A673 (cell line): Measurements from ENCODE around the gene SPRED1. TPM values are rescaled to one million over a fixed set of nuclear protein-coding genes. Genes with fewer than 3 reads are reported as not detected.

ENCODE experiments used
- BruUV-seq: library from RNA; stranded (reverse); fragments of 400-500 nt; replicated peaks from 2 replicates; lab custom pipeline; 2021; lab: Mats Ljungman, UMichigan
- CTCF ChIA-PET: fragments of 300-600 bp; sonication (Branson Sonifier 250); formaldehyde crosslinking; loops from one replicate; lab custom pipeline; 2022; ENCODE audit warnings: antibody characterized with exemption; lab: Charles Lee
- POLR2A ChIA-PET: fragments of 300-600 bp; sonication (Branson Sonifier 250); formaldehyde crosslinking; loops from one replicate; lab custom pipeline; 2022; ENCODE audit warnings: antibody characterized with exemption; ENCODE audit not compliant: low non-redundant PET; lab: Charles Lee
- DNase-seq: peaks from one replicate; pipeline ENCODE4 v3.0.0-alpha.2; 2015; ENCODE audit warnings: low spot score
- H3K27ac ChIP-seq: fragments of 200-600 bp; sonication (generic); 2 replicates; pipeline ENCODE4 v1.5.1; 2016; ENCODE audit warnings: mixed run types, low read depth, mild to moderate bottlenecking, mixed read lengths, antibody characterized with exemption, low read length; ENCODE audit not compliant: poor library complexity, severe bottlenecking
- H3K27me3 ChIP-seq: fragments of 200-600 bp; sonication (generic); replicated peaks from 2 replicates; pipeline ENCODE4 v1.6.1; 2017; ENCODE audit warnings: mixed run types, low read depth, mild to moderate bottlenecking, mixed read lengths, antibody characterized with exemption, low read length; ENCODE audit not compliant: insufficient read depth, poor library complexity
- H3K36me3 ChIP-seq: fragments of 200-600 bp; sonication (generic); 2 replicates; pipeline ENCODE4 v1.6.1; 2016; ENCODE audit warnings: mixed run types, mild to moderate bottlenecking, mixed read lengths, antibody characterized with exemption, low read length; ENCODE audit not compliant: insufficient read depth, poor library complexity, severe bottlenecking
- H3K4me1 ChIP-seq: fragments of 200-600 bp; sonication (generic); 2 replicates; pipeline ENCODE4 v1.6.1; 2017; ENCODE audit warnings: mixed run types, mild to moderate bottlenecking, mixed read lengths, antibody characterized with exemption, low read length; ENCODE audit not compliant: insufficient read depth, poor library complexity, severe bottlenecking
- H3K4me3 ChIP-seq: fragments of 200-600 bp; sonication (generic); 2 replicates; pipeline ENCODE4 v1.5.1; 2016; ENCODE audit warnings: low read depth, mixed run types, mild to moderate bottlenecking, mixed read lengths, low read length; ENCODE audit not compliant: poor library complexity, severe bottlenecking
- H3K9me3 ChIP-seq: fragments of 200-600 bp; sonication (generic); 2 replicates; pipeline ENCODE4 v1.6.1; 2016; ENCODE audit warnings: mixed run types, low read depth, mild to moderate bottlenecking, mixed read lengths, antibody characterized with exemption, low read length; ENCODE audit not compliant: poor library complexity, severe bottlenecking
- EZH2 ChIP-seq: fragments of 200-600 bp; sonication (generic); IDR thresholded peaks from 2 replicates; pipeline ENCODE4 v1.6.1; 2017; ENCODE audit warnings: borderline replicate concordance, low read depth, mild to moderate bottlenecking, mixed read lengths, antibody characterized with exemption, low read length; ENCODE audit not compliant: poor library complexity, severe bottlenecking
- intact Hi-C: fragments of 100-400 bp; cut with micrococcal nuclease; formaldehyde crosslinking; loops from one replicate; pipeline ENCODE4 v1.10.0; 2022; ENCODE audit not compliant: unreplicated experiment
- total RNA-seq: library from RNA; stranded (reverse); gene quantifications from 2 replicates; pipeline ENCODE4 v1.2.3, GENCODE V29; 2021
- TF ChIP-seq, protein P1 (sequence below): fragments of 300-800, 200-600 bp; sonication (generic); conservative IDR thresholded peaks from 2 replicates; pipeline ENCODE4 v1.5.1; 2017; ENCODE audit warnings: low read depth, mild to moderate bottlenecking, antibody characterized with exemption, low read length, moderate library complexity, mixed read lengths

Gene SPRED1
- total RNA-seq, 1 experiment from 2014 or later = 17.3 TPM

DNA sequence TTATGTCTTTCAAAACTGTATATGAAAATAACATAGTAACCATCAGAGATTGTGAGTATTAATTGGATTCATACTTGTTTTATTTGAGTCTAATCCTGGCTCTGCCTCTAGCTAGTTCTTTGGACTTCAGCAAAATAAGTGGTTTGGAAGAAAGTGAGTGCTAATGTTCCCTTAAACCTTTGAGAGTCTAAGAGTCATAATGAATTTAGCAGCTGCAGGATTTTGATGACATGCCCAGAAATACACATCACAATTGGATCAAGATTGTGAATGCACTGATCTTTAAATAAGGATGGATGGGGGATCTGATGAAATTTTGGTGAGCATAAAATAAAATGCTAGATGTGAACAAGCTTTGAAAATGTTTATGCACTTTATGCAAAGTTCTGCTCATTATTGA lies 121.4 kb downstream of the SPRED1 start:
- intact Hi-C loops = no loop called here
- POLR2A ChIA-PET = no interaction called here
- Histone ChIP-seq H3K27me3 (no peaks in the 10 kb centered on the region), H3K9me3 (no peaks in the 10 kb centered on the region), H3K27ac (no peak overlapping the region), H3K4me3 (no peak overlapping the region), H3K36me3 (no peaks in the 10 kb centered on the region), H3K4me1 (no peaks in the 10 kb centered on the region)
- no peak for DNase-seq
- no TSS peak for BruUV-seq
- no peak for TF ChIP-seq EZH2
- TF ChIP-seq, protein P1, sequence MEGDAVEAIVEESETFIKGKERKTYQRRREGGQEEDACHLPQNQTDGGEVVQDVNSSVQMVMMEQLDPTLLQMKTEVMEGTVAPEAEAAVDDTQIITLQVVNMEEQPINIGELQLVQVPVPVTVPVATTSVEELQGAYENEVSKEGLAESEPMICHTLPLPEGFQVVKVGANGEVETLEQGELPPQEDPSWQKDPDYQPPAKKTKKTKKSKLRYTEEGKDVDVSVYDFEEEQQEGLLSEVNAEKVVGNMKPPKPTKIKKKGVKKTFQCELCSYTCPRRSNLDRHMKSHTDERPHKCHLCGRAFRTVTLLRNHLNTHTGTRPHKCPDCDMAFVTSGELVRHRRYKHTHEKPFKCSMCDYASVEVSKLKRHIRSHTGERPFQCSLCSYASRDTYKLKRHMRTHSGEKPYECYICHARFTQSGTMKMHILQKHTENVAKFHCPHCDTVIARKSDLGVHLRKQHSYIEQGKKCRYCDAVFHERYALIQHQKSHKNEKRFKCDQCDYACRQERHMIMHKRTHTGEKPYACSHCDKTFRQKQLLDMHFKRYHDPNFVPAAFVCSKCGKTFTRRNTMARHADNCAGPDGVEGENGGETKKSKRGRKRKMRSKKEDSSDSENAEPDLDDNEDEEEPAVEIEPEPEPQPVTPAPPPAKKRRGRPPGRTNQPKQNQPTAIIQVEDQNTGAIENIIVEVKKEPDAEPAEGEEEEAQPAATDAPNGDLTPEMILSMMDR = no peak
- CTCF ChIA-PET = no interaction called here

DNA sequence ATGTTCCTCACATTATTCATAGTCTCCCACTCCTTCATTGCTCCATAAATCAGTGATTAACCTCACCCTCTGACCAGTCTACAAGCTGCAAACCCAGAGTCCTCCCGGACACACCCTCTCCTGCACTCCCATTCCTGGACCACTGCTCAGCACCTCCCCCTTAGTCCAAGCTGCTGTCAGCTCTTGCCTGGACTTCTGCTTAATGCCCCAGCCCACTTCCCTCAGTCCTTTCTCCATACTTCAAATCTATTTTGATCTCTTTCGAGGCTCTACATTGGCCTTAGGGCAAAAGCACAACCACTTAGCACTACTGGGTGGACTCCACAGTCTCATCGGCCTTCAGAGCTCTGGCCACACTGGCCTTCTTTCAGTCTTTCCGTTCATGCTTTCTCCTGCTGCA lies 121.9 kb downstream of the SPRED1 start:
- POLR2A ChIA-PET = no interaction called here
- no TSS peak for BruUV-seq
- Histone ChIP-seq H3K9me3 (no peaks in the 10 kb centered on the region), H3K36me3 (no peaks in the 10 kb centered on the region), H3K4me1 (no peaks in the 10 kb centered on the region), H3K27ac (no peak overlapping the region), H3K27me3 (no peaks in the 10 kb centered on the region), H3K4me3 (no peak overlapping the region)
- no peak for DNase-seq
- no peak for TF ChIP-seq EZH2
- TF ChIP-seq, protein P1 = no peak
- CTCF ChIA-PET = no interaction called here
- intact Hi-C loops = no loop called here

DNA sequence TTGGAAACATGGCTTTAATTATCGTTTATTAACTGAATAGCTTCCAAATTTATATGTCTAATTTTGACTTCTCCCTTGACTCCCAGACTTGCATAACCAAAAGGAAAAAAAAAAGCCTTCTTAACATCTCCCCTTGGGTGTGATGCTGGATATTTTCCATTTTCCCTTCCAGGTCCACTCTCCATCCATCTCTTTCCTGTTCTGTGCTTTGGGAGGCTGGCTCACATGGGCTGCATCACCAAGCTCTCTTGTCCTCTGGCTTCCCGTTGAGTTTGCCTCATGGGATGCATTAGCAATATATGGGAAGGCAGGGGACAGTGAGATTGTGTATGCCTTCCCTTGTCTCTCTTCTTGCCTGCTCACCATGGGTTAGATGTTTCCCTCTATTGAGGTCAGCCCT lies 123.4 kb downstream of the SPRED1 start:
- no peaks in the 10 kb centered on the region for H3K36me3 ChIP-seq
- no peaks in the 10 kb centered on the region for H3K9me3 ChIP-seq
- no peaks in the 10 kb centered on the region for H3K27me3 ChIP-seq
- H3K27ac ChIP-seq = no peak overlapping the region
- BruUV-seq = no TSS peak
- ChIA-PET POLR2A (no interaction called here), CTCF (no interaction called here)
- TF ChIP-seq EZH2 = no peak
- TF ChIP-seq, protein P1 = no peak
- no peak for DNase-seq
- intact Hi-C loops = no loop called here
- H3K4me1 ChIP-seq = no peaks in the 10 kb centered on the region
- H3K4me3 ChIP-seq = no peak overlapping the region
